ENCODE results near the gene SSH3. TPM values are rescaled to one million over a fixed set of nuclear protein-coding genes. Genes with fewer than 3 reads are reported as not detected.

The SSH3 gene
- polyA plus RNA-seq, 1 donor from 2014 or later, result 0.89 TPM

GRCh38 chr11:67273260-67273990 is 29.9 kb upstream of the SSH3 start:
- Histone ChIP-seq H3K27me3 (ENCODE audit: insufficient read depth, low read depth, low read length) (no peaks in the 10 kb centered on the region), H3K27ac (ENCODE audit: low read length) (no peak overlapping the region), H3K4me3 (ENCODE audit: low read length) (no peak overlapping the region), H4K20me1 (ENCODE audit: insufficient read depth) (no peaks in the 10 kb centered on the region), H3K9me3 (ENCODE audit: low read length) (no peaks in the 10 kb centered on the region), H2AFZ (ENCODE audit: low read depth, low read length) (no peak overlapping the region), H3K36me3 (ENCODE audit: insufficient read depth, low read length) (no peaks in the 10 kb centered on the region), H3K9me2 (ENCODE audit: insufficient read depth, low read length) (no peaks in the 10 kb centered on the region), H3F3A (ENCODE audit: insufficient read depth, low read length, poor library complexity, severe bottlenecking) (no peaks in the 10 kb centered on the region), H3K4me2 (ENCODE audit: low read length) (no peak overlapping the region), H3K9ac (ENCODE audit: low read length) (no peak overlapping the region), H3K79me2 (replicated peaks; ENCODE audit: insufficient read depth, low read length) (peaks cover 28% of the 10 kb centered on the region)
- TF ChIP-seq RAD21 (conservative IDR thresholded peaks at IDR 0.05) (no peak), SMC3 (conservative IDR thresholded peaks at IDR 0.05; ENCODE audit: poor library complexity) (no peak), POLR2AphosphoS5 (IDR thresholded peaks at IDR 0.05) (no peak), EP300 (conservative IDR thresholded peaks at IDR 0.05; ENCODE audit: poor library complexity, severe bottlenecking) (no peak), EZH2 (IDR thresholded peaks at IDR 0.05; ENCODE audit: borderline replicate concordance, insufficient read depth, low read length, poor library complexity, severe bottlenecking) (no peak), MXI1 (conservative IDR thresholded peaks at IDR 0.05; ENCODE audit: poor library complexity, severe bottlenecking) (no peak), TAF1 (IDR thresholded peaks at IDR 0.05; ENCODE audit: low read depth) (no peak)
- TF ChIP-seq, protein P1, sequence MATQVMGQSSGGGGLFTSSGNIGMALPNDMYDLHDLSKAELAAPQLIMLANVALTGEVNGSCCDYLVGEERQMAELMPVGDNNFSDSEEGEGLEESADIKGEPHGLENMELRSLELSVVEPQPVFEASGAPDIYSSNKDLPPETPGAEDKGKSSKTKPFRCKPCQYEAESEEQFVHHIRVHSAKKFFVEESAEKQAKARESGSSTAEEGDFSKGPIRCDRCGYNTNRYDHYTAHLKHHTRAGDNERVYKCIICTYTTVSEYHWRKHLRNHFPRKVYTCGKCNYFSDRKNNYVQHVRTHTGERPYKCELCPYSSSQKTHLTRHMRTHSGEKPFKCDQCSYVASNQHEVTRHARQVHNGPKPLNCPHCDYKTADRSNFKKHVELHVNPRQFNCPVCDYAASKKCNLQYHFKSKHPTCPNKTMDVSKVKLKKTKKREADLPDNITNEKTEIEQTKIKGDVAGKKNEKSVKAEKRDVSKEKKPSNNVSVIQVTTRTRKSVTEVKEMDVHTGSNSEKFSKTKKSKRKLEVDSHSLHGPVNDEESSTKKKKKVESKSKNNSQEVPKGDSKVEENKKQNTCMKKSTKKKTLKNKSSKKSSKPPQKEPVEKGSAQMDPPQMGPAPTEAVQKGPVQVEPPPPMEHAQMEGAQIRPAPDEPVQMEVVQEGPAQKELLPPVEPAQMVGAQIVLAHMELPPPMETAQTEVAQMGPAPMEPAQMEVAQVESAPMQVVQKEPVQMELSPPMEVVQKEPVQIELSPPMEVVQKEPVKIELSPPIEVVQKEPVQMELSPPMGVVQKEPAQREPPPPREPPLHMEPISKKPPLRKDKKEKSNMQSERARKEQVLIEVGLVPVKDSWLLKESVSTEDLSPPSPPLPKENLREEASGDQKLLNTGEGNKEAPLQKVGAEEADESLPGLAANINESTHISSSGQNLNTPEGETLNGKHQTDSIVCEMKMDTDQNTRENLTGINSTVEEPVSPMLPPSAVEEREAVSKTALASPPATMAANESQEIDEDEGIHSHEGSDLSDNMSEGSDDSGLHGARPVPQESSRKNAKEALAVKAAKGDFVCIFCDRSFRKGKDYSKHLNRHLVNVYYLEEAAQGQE (IDR thresholded peaks at IDR 0.05; ENCODE audit: borderline replicate concordance), result no peak
- TF ChIP-seq, protein P2, sequence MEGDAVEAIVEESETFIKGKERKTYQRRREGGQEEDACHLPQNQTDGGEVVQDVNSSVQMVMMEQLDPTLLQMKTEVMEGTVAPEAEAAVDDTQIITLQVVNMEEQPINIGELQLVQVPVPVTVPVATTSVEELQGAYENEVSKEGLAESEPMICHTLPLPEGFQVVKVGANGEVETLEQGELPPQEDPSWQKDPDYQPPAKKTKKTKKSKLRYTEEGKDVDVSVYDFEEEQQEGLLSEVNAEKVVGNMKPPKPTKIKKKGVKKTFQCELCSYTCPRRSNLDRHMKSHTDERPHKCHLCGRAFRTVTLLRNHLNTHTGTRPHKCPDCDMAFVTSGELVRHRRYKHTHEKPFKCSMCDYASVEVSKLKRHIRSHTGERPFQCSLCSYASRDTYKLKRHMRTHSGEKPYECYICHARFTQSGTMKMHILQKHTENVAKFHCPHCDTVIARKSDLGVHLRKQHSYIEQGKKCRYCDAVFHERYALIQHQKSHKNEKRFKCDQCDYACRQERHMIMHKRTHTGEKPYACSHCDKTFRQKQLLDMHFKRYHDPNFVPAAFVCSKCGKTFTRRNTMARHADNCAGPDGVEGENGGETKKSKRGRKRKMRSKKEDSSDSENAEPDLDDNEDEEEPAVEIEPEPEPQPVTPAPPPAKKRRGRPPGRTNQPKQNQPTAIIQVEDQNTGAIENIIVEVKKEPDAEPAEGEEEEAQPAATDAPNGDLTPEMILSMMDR (IDR thresholded peaks at IDR 0.05; ENCODE audit: poor library complexity, severe bottlenecking), result no peak

DNA sequence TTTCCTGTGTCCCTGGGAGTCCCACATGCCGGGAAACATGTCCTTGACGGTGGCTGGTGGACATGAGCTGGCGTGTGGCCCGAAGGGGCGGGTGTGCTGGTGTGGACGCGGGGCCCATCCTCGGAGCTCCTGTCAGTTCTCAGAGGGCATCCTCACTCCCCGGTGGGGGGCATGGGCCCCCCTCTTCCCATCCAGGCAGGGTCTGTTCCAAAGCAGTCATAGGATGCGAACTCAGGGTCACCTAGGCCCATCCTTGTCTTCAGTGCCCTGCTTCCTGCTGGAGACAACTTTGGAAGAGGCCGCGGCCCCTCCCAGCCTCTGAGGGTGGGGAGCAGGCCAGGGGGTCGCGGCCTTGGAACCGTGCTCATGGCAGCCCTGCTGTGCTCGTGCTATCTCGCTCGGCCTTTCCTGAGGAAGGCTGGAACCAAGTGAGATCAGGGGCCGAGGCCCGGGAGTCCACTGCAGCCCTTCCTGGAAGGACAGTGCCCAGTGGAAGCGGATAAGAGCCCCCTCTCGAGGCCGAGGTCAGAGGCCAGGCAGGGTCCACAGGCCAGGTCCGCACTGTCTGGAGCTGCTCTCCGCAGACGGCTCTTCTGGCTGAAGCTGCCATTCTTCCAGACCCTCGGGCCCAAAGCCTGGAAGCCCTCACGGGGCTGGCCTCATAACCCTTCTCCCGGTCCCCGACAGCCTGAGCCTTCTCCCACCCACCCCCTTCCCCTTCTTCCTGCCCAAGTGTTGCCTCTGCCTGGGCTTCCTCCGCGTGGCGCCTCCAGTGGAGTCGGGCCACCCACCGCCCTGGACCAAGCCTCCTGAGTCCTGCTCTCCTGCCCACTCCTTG is 28.3 kb upstream of the SSH3 start:
- H3K4me2 ChIP-seq (ENCODE audit: low read length), result no peak overlapping the region
- H3K9me2 ChIP-seq (ENCODE audit: insufficient read depth, low read length), result no peaks in the 10 kb centered on the region
- TF ChIP-seq SMC3 (conservative IDR thresholded peaks at IDR 0.05; ENCODE audit: poor library complexity) (no peak), POLR2AphosphoS5 (IDR thresholded peaks at IDR 0.05) (no peak), TAF1 (IDR thresholded peaks at IDR 0.05; ENCODE audit: low read depth) (no peak), MXI1 (conservative IDR thresholded peaks at IDR 0.05; ENCODE audit: poor library complexity, severe bottlenecking) (no peak), EP300 (conservative IDR thresholded peaks at IDR 0.05; ENCODE audit: poor library complexity, severe bottlenecking) (no peak), EZH2 (IDR thresholded peaks at IDR 0.05; ENCODE audit: borderline replicate concordance, insufficient read depth, low read length, poor library complexity, severe bottlenecking) (no peak), RAD21 (conservative IDR thresholded peaks at IDR 0.05) (no peak)
- TF ChIP-seq, protein P2 (IDR thresholded peaks at IDR 0.05; ENCODE audit: poor library complexity, severe bottlenecking), result no peak
- TF ChIP-seq, protein P1 (IDR thresholded peaks at IDR 0.05; ENCODE audit: borderline replicate concordance), result no peak
- no peak overlapping the region for H2AFZ ChIP-seq (ENCODE audit: low read depth, low read length)
- H3F3A ChIP-seq (ENCODE audit: insufficient read depth, low read length, poor library complexity, severe bottlenecking), result no peaks in the 10 kb centered on the region
- no peaks in the 10 kb centered on the region for H3K36me3 ChIP-seq (ENCODE audit: insufficient read depth, low read length)
- H3K27ac ChIP-seq (ENCODE audit: low read length), result no peak overlapping the region
- no peaks in the 10 kb centered on the region for H3K9me3 ChIP-seq (ENCODE audit: low read length)
- H3K27me3 ChIP-seq (ENCODE audit: insufficient read depth, low read depth, low read length), result no peaks in the 10 kb centered on the region
- H3K4me3 ChIP-seq (ENCODE audit: low read length), result no peak overlapping the region
- peaks cover 22% of the 10 kb centered on the region for H3K79me2 ChIP-seq (replicated peaks; ENCODE audit: insufficient read depth, low read length)
- no peak overlapping the region for H3K9ac ChIP-seq (ENCODE audit: low read length)
- no peaks in the 10 kb centered on the region for H4K20me1 ChIP-seq (ENCODE audit: insufficient read depth)

All from neural cell (in vitro differentiated cells).